ENCODE data around the gene HRH3. TPM values are rescaled to one million over a fixed set of nuclear protein-coding genes. Genes with fewer than 3 reads are reported as not detected.

The HRH3 gene
- total RNA-seq, 1 experiment from 2014 or later = 1.8 TPM

DNA sequence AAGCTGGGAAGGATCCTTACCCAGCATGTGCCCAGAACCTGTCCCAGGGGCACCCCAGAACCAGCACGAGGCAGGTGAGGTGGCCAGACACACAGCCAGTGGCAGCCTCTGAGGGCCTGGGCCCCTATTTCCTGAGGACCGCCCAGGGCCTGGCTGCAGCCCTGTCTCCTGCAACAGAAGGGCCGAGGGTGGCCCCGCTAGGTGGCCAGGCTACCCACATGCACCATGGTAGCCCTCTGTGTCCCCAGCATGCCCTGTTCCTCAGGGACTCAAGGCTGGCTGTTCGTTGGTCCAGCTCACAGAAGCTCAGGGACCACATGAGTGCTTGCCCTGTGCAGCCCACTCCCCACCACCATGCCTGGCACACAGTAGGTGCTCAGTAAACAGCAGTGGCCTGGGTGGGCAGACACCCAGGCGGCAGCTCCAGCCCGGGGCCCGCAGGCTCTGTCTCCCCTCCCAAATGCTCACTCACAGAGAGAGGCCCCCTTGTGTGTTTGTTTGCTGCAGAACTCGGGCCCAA, 8.2 kb downstream of the HRH3 start:
- WGBS (ENCODE audit: extremely low coverage, insufficient read length, low lambda C conversion rate) = no CpG with 5 or more reads among the region's 9 CpGs
- peak overlapping the region in 1 of 3 experiments; percentile 71; a peak in 1 of 7 replicates for H3K27ac Mint-ChIP-seq

More for the DNA sequence above, 8.2 kb downstream of the HRH3 start:
- H3K4me3 Mint-ChIP-seq = no peak overlapping the region
- no peaks in the 10 kb centered on the region for H3K9me3 Mint-ChIP-seq
- no peaks in the 10 kb centered on the region for H3K36me3 Mint-ChIP-seq (ENCODE audit: insufficient read depth in 1 of 3, low read depth in 3 of 3)
- Histone ChIP-seq H3K4me2 (ENCODE audit: insufficient read depth, insufficient read length, low read length) (no peak overlapping the region), H4K5ac (ENCODE audit: insufficient read length, low read depth, low read length) (no peak overlapping the region), H2BK12ac (ENCODE audit: insufficient read length, low read depth, low read length) (no peak overlapping the region), H2BK120ac (ENCODE audit: low read depth, low read length, poor library complexity, severe bottlenecking) (no peak overlapping the region), H3K4ac (ENCODE audit: low read depth, low read length) (no peak overlapping the region), H3K9me3 (ENCODE audit: control insufficient read depth, low read depth, low read length) (no peaks in the 10 kb centered on the region), H3T11ph (ENCODE audit: low read length) (no peak overlapping the region), H2BK15ac (ENCODE audit: low read depth, low read length) (no peak overlapping the region), H3K14ac (ENCODE audit: insufficient read depth, low read length) (no peak overlapping the region), H2BK5ac (ENCODE audit: insufficient read length, low read length) (no peak overlapping the region), H3K27ac (ENCODE audit: insufficient read length, low read depth, low read length) (no peak overlapping the region), H2AK5ac (ENCODE audit: insufficient read length, low read length) (no peak overlapping the region), H3K79me1 (ENCODE audit: insufficient read depth, low read depth, low read length, poor library complexity, severe bottlenecking) (no peaks in the 10 kb centered on the region), H2BK20ac (ENCODE audit: low read depth, low read length, poor library complexity, severe bottlenecking) (no peak overlapping the region), H2AFZ (ENCODE audit: low read length) (no peak overlapping the region), H3K56ac (ENCODE audit: insufficient read length, low read depth, low read length) (no peak overlapping the region), H3K23me2 (ENCODE audit: insufficient read length, low read depth, low read length, poor library complexity, severe bottlenecking) (no peaks in the 10 kb centered on the region), H3K79me2 (ENCODE audit: insufficient read depth, low read length) (no peaks in the 10 kb centered on the region), H3K23ac (ENCODE audit: insufficient read length, low read depth, low read length) (no peak overlapping the region), H3K27me3 (ENCODE audit: insufficient read depth, low read length) (no peaks in the 10 kb centered on the region), H4K91ac (ENCODE audit: insufficient read length, low read depth, low read length) (no peak overlapping the region), H3K18ac (ENCODE audit: insufficient read length, low read depth, low read length) (no peak overlapping the region), H3K9ac (ENCODE audit: extremely low read depth, insufficient read length, low read length) (no peak overlapping the region), H4K8ac (replicated peaks; ENCODE audit: insufficient read length, low read depth, low read length) (no peak overlapping the region), H3K4me1 (ENCODE audit: insufficient read depth, low read length) (no peaks in the 10 kb centered on the region), H4K20me1 (ENCODE audit: control insufficient read depth, insufficient read depth, insufficient read length) (no peaks in the 10 kb centered on the region)
- peaks cover 4 to 19% of the 10 kb centered on the region in 2 experiments for H3K4me1 Mint-ChIP-seq
- TF ChIP-seq, protein P1, sequence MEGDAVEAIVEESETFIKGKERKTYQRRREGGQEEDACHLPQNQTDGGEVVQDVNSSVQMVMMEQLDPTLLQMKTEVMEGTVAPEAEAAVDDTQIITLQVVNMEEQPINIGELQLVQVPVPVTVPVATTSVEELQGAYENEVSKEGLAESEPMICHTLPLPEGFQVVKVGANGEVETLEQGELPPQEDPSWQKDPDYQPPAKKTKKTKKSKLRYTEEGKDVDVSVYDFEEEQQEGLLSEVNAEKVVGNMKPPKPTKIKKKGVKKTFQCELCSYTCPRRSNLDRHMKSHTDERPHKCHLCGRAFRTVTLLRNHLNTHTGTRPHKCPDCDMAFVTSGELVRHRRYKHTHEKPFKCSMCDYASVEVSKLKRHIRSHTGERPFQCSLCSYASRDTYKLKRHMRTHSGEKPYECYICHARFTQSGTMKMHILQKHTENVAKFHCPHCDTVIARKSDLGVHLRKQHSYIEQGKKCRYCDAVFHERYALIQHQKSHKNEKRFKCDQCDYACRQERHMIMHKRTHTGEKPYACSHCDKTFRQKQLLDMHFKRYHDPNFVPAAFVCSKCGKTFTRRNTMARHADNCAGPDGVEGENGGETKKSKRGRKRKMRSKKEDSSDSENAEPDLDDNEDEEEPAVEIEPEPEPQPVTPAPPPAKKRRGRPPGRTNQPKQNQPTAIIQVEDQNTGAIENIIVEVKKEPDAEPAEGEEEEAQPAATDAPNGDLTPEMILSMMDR (conservative IDR thresholded peaks at IDR 0.05) = no peak
- no peak for DNase-seq
- peaks cover 31% of the 10 kb centered on the region for H3K27me3 Mint-ChIP-seq (ENCODE audit: low read depth)
